HTERT RPE-1 (cell line): ENCODE data around the gene APBB2.

Source experiments
- in situ Hi-C: fragments of 300-500 bp; cut with MboI; formaldehyde crosslinking; loops from 4 replicates; pipeline ENCODE4 v1.14.3; 2020; ENCODE audit warnings: low sequenced_read_pairs

Gene APBB2

DNA sequence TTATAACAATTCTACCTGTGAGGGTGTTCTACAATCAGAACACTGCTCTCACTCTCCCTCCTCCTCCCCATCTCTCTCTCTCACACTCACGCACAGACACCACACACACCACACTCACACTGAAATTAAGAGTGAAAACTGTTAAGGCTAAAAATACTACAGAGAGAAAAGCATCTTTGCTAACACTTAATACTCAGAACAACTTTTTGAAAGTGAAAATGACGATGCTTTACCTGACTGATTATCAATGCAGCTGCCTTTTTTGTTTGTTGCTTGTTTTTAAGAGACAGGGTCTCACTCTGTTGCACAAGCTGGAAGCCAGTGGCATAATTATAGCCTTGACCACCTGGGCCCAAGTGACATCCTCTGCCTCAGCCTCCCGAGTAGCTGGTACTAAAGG, 222.4 kb downstream of the APBB2 start:
- in situ Hi-C loops: no loop called here

DNA sequence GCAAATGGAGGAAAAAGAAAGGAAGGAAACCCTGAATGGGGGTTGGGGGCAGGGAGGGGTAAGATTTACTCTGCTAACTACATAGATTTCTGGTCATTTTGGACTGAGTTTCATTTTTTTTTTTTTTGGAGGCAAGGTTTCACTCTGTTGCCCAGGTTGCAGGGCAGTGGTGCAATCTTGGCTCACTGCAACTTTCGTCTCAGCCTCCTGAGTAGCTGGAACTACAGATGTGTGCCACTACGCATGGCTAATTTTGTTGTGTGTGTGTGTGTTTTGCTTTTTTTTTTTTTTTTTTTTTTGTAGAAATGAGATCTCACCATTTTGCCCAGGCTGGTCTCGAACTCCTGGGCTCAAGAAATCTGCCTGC, 223.5 kb downstream of the APBB2 start:
- in situ Hi-C loops: no loop called here

DNA sequence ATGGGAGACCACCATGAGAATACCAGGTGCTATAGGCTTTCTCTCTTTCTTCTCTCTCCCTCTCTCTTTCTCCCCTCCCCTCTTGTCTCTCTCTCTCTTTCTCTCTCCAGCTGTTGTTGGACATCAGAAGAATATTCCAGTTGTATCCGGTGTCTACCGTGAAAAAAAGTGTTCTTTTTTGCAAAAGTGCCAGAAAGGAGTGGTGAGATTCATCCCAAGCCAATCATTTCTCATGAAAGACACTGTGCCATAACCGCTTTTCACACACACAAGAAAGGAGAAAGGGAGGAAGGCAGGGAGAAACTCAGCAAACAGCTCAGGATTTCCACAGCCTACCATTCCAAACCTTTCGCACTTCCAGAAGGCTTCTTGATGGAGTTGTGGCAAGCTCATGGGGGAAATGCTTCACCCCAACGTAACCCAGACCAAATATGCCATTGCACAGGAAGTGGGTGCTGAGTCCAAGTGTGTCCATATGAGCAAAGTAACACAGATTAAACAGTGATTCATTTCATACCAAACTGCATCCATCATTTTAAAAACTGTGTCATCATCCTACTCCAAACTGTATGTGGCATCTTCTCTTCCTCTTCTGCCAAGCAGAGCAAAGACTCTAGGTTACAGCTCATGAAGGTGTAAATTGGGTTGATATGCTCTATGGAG, 224.0 kb downstream of the APBB2 start:
- in situ Hi-C loops: no loop called here

DNA sequence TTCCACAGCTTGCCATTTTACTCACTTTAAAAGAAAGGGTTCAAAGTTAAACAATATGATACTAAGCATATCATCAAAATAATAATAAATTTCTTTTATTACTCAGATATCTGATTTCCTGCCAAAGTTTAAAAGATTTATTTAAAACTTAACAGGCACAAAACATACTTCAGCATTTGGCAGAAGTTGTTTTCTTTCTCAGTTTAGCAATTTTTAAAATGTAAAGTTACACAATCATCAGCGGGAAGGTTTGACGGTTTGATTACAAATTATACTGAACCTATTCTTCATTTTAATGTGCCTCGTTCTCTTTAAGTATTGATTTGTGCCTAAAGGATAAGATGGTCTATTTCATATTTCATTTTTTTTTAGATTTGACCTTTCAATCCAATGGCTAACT, 227.2 kb downstream of the APBB2 start:
- in situ Hi-C loops: no loop called here

DNA sequence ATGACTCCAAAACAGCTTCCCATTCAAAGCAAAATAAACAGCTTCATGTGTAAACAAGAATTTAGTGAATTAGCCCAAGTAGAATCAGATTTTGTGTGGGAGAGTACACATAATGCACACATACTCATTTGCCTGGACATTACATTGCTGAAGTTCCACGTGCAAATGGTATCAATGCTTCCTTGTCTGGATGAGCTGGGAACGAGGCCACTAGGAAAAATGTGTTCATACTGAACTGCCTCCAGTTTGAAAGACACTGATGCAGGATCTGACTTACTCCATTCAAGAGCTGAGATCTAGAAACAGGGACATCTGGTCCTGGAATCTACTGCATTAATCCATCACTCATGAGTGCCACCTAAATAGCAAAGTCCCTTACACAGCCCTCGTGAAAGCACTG, 228.0 kb downstream of the APBB2 start:
- in situ Hi-C loops: no loop called here

DNA sequence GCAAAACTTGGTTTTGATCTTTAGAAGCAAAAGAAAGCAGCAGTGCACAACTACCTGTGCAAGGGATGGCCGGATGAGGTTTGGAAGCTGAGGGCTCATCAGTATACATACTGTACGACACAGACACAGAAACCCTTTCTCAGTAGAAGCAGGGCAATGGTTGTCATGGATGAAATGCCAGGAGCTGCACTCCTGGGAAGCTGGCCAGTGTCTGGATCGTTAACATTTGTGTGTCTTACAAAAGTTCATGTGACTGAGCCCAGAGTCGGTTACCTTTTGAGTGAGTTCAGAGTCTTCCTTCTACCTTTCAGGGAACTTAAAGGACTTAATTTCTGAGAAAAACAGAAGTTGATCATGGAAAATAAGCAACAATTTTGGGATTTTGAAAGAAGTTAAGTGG, 230.3 kb downstream of the APBB2 start:
- in situ Hi-C loops: no loop called here

DNA sequence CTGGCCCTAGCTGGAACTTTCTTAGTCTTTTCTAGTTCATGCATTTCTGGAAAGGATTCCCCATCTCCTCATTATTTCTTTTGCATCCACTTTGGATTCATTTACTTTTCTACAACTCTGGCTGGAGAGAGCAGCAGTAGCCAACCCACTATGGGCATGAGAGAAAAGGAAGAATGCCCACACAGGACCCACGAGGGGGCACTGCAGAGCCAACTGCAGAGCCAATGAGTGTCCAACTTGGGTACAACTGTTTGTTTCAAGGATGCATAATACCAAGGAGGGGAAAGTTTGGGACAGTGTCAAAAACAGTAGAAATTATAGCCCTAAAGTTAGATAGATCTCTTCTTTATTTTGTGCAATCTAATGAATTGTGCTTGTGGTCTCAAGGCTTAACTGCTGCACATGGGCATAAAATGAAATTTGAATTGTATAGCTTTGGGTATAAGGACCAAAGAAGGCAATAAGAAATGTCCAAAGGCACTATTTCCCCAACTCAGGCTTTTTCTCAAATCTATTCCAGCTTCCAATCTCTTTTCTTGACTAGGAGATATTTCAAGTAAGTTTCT, 233.9 kb downstream of the APBB2 start:
- in situ Hi-C loops: no loop called here

DNA sequence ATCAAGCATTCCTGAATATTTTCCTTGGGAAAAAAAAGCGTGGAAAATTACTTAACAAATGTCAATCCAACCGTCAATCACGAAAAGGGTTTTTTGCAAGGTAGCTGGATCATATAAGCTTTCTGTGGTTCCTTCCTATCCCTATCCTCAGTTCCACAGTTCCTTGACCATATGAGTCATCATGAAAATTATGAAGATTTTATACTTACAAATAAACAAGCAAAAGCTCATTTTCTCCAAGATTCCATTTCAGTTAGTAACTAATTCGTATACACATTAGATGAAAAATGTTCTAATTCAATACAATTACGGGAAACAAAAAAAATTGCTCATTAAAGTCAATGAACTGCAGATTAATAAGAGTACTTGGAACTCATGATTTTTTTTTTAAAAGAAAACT, 235.8 kb downstream of the APBB2 start:
- in situ Hi-C loops: no loop called here

DNA sequence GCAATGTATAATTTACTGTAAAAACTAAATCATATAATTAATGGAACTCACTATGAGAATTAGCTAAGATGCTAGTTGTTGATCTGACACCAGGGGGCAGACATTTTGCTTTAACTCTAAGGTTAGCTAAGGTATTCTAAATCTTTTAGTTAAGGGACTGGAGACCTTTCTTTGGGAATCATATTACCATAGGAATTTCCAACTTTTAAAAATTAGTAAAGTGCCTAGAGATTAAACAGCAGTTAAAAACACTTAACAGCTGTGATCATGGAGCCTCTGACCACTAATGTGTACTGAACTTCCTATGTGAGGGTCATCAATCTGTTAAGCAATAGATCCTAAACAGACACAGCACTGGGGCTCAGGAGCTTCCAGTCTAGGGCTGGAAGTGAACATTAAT, 238.0 kb downstream of the APBB2 start:
- in situ Hi-C loops: no loop called here

DNA sequence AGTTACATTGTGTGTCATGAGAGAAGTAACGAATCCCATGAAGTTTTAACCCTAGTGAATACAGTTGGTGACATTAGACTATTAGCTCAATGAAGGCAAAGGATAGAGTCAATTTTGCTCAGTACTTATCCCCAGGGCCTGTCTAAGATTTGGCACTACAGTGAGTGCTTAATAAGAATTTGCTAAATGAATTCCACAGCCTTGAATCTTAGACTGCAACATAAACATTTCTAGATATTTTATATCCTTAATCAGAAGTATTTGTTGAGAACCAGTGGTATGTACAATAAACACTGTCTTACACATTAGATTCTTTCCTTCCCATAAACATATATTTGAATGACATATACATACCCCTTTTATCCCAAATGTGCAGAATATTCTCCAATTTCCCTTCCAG, 241.6 kb downstream of the APBB2 start:
- in situ Hi-C loops: no loop called here

DNA sequence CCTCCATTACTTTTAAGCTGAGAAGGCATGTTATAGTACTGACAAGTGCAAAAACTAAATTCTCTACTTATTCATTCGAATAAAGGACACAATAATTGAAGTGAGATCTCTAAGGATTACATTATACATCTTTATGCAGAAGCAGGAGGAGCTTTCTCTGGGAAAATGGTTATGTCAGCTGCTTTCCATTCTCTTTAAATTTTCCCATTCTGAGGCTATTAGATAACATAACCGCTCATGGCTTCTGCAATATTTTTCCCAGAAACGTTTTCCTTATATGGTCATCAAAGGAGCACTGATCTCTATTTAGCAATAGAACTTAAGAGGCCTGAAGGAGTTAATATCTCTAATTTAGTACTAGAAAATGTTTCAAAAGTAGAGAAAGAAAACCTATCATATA, 243.0 kb downstream of the APBB2 start:
- in situ Hi-C loops: no loop called here

DNA sequence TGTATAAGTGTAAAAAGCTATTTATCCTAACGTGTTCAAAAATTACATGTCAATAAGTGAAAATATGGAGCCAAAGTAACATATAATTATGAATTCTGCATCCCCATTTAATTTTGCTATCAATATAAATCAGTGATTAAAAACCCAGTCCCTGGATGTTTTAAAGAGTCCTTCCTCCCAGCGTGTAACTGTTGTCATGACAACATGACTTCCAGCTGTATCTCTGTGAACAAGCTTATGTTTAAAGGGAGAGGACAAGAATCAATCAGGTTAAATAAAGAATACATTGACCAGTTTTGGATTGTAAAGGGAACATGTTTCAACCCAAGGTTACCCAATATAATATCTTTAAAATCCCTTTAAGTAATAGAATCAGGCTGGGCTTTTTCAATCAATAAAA, 244.8 kb downstream of the APBB2 start:
- in situ Hi-C loops: no loop called here

DNA sequence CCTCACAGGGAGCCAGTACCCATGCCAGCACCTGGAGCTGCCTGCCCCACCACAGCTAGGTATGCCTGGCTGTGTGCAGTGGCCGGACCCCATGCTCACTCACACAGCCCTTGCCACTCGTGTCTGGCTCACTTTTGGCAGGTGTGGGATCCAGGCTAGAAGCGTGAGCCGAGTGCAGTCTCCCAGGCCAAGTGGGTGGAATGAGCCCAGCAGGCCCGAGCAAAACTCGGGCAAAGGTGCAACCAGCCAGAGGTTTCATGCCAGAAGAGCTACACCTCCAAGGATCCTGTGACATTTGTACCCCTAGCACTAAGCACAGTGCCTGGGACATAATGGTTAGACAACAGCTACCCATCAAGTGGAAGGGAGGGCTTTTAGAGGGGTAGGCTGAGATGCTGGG, 246.8 kb downstream of the APBB2 start:
- in situ Hi-C loops: no loop called here

DNA sequence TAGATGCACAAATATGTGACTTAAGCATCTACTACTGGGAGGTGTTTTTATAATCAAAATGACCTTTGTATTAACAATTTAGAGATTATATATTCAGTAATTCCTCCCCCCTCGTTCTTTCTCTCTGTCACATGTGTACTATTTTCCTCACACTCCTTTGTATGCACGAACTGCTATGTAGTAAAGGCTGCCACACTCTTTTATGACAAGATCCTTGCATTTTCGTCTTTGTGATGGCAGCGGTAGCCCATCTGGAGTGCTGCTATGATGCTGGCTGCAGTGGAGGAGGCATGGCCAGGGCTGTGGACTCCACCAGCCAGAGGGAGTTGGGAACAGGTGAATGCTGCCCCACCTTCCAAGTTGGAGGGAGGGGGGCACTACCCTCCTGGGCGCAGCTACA, 248.3 kb downstream of the APBB2 start:
- in situ Hi-C loops: no loop called here

DNA sequence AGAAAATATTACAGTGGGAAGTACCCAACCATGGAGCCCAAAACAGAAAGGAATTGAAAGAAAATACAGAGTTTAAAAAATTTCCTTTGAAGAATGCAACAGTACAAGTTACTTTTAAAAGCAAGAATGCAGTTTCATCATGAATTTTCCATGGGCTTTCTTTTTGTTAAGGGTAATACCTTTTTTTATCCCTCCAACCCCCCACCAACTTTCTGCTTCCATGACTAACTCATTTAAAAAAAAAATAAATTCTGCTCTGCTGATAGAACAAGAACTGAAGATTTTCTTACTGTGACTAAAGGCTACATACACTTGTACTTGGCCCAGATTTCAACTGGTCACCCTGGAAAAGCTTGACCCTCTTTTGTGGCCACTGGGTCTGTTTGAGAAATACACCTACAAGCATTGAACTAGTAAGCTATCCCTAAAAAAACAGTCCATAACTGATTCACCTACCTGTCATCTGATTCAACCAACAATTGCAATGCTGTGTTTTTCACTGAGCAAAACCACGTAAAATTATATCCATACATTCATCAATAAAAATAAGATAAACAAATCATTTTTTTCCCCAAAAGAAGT, 250.4 kb downstream of the APBB2 start:
- in situ Hi-C loops: no loop called here

DNA sequence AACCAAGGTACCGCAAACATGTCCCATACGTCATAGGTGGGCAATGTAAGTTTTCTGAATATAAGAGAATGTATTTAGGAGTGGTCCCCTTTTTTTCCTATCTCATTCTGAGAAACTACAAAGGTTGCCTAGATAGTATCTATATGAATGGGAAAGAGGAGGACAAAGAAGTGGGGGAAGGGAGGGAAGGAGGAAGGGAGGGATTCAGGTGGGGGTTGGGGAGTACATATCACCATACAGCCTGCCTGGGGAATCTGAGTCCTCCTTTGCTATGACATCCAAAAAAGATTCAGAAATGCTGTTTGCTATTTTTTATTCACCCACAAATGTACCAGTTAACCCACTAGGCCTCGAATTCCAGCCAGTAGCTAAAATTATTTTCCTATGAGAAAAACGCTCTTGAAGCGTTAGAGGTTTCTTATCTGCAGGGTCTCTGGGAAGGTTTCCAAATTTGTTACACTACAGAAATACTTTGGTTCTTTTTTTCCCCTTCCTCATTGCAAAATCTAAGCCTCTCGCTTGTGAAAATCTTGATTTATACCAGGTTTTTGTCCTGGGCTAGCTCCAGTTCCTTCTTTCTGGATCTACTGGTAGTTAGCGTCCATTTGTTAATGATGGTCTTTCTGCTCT, 251.7 kb downstream of the APBB2 start:
- in situ Hi-C loops: no loop called here

DNA sequence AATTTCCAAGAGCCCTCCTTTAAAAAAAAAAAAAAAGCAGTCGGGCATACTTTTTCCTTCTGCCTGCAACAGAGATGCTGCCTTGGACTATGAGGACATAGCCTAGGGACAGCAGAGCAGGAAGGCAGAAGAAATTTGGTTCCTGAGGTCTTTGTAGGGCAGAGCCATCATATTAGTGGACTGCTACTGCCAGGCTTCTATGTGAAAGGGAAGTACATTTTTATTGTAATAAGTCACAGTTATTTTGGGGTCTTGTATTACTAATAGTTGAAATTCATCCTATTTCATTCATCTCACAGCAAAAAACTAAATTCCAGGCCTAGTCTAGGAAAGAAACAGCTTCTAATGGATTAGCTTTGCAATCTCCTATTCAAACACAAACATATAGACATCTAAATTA, 253.4 kb downstream of the APBB2 start:
- in situ Hi-C loops: no loop called here

DNA sequence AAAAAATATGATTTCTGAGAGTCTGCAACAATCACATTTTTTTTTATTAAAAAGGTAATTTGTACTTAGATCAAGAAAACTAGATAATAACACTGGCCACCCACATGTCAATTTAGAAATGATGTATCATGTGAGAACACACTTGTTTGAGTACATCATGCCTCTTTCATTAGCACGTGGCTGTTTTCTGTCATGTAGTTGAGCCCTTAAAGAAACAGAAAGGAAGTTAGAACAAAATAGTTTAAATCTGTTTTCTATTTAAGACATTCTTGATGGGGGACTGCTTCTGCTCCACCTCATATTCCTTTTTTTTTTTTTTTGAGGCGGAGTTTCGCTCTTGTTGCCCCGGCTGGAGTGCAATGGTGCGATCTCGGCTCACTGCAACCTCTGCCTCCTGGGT, 257.1 kb downstream of the APBB2 start:
- in situ Hi-C loops: no loop called here

DNA sequence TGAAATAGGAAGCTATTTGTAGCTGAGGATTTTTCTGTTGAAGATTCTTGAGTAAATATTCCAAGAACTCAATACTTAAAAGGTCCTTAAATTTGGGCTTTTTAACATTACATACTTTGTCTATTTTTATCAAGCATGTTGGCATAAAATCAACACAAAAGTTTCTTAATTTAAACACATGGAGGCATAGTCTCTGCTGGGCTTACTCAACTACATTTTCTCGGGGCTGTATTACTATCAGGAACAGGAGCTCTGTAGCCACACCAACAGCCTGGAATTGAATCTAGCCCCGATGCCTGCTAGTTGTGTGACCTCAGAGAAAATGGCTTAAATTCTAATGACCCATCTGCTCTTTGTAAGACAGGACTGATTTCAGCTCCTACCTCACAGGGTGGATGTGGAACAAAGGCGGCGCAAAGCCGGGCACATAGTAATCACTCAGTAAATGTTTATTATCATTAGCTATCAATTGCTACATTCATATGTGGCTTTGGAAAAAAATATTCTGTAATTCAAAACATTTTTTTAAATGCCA, 257.6 kb downstream of the APBB2 start:
- in situ Hi-C loops: no loop called here

DNA sequence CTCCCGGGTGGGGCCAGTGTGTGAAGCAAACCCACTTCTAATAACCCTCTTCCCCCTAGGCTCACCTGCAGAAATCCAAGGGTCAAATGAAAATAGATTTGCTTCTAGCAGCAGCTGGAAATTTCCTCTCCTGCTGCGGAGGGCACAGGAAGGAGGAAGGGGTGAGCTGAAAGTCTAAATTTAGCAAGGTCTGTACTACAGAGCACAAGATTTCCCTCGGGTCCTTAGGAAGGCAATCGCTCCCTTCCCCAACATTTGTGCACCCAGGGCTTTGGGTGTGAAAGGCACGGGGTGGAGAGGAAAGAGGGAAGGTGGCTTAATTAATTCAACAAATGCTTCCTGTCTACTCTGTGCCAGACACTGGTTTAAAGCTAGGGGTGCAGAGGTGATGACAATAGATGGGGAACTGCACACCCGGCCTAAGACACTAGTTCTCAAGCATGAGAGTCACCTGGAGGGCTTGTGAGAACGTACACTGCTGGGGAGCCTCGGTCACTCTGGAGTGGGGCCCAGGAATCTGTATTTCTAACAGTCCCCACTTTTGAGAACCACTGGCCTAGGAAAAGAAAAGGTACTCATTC, 260.2 kb downstream of the APBB2 start:
- in situ Hi-C loops: no loop called here

DNA sequence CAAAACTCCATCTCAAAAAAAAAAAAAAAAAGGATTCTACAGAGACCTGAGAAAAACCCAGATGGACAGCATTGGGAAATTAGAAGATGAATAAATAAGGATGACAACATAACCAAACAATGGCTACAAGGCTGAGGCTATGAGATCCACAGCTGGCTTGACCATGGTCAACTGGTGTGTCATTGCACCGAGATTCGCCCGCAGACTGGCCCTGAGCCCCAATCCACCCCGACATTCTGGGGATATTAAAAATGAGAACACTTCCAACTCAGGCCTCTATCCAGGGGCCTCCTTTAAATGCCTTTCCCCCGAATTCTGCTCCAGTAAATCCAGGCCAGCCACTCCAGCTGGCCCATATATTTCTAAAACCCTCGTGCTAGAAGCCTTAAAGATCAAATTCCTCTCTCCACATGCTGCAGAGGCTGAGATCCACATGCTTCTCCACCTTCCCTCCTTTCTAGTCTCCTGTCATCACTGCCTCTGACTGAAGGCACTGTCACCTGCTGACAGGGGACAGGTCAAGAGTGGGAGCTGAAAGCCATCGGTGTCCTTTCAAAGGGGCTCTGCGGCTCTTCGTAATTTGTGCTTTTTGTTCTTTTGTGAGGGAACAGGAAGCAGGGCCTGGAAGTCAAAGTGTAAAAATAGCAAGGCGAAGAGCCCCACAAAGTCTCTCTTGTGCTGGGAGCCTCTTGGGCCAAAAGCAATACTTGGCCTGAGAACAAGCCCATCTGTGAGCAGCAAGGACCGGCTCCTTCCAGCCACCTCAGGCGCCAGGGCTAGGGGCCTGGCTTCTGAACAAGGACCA, 260.9 kb downstream of the APBB2 start:
- in situ Hi-C loops: no loop called here
